MV-4-11 (cell line): Measurements from ENCODE around the gene NMRK2.

Experiments used
- DNase-seq: peaks from one replicate; lab custom pipeline; 2025; lab: John Stamatoyannopoulos, UW

The NMRK2 gene

DNA sequence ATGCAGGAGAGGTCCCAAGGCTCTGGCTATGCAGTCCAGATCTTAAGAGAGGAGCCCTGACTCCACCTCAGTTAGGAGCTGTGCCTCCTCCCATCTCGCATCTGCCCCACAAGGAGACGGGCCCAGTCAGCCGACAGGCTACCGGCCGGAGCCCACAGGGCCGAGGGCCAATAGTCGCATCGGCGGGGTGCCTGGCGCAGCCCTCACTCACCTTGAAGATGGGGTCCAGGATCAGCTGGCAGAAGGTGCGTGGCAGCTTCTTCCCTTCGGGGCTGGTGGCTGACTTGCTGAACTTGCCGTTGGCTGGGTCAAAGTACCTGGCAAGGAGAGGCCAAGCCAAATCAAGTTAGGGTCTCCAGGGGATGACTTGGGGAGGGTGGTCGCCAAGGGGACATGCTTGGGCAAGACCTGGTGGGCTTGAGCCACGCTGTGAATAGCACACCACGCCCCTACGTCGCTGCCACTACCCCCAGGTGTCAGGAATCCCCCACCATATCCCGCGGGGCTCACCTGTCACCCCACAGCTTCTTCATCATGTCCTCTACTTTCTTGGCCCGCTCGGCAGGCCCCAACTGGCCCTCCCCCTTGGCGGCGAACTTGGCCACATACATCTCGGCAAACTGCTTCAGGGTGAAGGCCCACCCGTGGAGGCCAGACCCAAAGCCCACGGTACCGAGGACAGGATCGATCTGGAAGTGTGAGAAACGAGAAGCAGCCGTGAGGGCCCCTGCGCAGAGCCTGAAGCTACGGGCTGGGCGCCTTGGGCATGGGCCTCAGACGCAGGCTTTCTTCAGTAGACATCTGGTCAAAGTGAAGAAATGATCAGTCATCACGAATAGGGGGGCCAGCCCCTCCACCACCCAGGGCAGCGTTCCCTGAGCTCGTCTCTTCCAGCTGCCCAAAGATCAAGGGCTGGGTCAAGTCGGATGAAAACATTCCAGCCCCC, 49.1 kb downstream of the NMRK2 start:
- DNase-seq: no peak

DNA sequence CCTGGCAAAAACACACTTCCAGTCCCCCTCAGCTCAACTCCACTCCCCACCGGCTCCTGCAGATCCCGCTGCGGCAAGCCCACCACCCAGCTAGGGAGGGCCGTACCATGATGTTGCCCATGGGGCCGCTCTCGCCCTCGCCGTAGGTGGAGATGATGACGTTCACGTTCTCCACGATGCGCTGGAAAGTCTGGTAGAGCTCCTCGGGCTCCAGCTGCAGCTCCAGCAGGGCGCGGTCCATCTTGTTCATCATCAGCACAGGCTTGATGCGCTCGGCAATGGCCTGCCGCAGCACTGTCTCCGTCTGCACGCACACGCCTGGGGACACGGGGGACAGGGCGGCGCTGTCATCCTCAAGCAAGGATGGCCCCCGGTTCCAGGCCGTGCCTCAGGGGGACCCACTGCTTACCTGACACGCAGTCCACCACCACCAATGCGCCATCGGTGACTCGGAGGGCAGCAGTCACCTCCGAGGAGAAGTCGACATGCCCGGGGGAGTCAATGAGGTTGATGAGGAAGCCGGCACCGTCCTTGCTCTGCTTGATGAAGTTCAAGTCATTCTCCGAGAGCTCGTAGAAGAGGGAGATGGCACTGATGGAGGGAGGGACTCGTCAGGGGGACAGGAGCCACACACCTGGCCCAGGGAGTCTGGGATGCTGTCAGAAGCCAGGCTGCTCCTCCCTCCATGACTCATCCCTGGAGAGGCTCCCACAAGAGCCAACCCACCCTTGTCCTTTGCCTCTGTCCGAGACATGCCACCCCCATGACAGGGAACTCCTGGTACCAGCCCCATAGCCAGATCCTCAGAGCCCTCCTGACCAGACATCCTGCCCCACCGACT, 50.1 kb downstream of the NMRK2 start:
- DNase-seq: no peak

DNA sequence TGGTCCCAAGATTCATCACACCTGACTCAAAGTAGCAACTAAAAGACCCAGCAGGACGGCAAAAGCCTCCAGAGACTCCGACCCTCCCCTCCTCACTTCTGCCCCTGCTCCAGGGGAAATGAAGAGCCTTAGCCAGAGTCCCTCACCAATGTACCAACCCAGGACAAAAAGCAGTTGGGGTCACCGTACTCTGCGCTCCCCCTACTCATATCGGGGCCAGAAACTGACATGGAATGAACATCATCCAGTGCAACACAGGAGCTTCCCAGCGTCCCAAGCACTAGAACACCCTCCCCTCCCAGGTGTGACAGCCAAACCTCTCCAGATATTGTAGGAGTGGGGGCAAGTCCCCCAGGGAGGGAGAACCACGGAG, 50.7 kb downstream of the NMRK2 start:
- DNase-seq: no peak

DNA sequence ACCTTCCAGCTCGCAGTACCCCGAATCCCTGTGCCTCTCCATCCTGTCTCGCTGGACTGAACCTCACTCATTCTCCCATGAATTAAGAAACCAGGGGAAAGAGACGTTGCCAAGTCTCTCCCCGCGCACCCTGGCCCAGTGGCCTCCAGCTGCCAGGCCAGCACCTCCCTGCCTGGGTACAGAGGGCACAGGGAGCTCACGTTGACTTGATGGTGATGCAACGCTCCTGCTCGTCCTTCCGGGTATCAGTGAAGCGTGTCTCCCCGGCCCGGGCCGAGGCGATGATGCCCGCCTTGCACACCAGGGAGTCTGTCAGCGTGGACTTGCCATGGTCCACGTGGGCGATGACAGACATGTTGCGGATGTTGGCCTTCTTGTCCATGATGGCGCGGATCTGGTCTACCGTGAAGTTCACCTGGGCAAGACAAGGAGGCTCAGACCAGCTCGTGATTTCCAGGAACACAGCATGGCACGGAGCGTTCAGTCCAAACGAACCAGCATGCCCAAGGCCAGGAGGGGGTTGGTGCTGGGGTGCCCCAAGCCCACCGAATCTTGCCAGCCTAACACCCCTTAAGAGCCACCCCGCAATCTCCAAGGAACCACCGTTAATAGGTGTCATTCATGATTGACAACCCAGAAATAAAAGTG, 51.2 kb downstream of the NMRK2 start:
- DNase-seq: peak; percentile 47

DNA sequence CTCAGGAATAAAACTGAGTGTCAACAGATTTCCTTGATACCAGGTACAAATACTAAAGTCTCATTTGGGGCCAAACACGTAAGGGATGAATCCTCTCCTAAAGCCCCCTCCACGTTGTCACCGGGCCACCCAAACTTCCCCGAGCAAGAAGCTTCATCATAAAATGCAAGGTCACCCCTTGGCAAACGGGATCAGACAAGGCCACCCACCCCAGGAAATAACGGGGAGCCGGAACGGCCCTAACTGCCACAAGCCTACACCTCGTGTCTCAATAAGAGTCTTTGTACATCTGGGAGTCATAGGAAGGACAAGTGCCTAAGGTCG, 51.7 kb downstream of the NMRK2 start:
- no peak for DNase-seq

DNA sequence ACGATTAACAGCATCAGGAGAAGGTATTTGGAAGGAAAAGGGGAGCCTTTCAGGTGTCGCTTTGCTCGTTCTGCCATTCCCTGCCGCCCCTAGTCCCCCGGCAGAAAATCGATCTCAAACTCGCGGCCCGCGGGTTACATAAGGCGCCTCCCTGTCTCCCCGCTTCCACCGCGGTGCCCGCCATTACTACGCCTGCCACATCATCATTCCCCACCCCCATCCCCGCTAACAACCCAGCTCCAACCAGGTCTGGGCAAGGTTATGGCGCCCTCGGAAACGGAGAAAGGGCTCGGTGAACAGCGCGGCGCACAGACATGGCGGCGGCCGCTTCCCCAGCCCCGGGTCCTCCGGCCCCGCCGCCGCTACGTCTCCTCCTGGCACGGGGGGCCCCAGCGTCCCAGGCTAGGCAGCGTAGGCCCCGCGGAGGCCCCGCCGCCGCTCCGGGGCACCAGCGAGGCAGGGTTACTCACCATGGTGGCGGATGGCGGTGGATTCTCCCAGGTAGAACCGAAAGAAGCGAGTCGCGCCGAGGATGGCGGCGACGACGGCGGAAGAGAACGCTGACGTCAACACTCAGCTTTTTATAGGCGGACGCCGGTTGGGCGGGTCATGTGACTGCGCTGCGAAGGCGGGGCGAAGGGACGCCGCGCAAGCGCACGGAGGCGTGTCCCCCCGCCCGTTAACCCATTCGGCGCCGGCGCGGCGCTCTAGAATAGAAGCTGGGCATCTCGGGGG, 52.2 kb downstream of the NMRK2 start, which contains the start of gene EEF2:
Gene EEF2, minus strand, starts transcription at position 556 of the 735 bp plus-strand sequence. Its CDS starts 83 bp downstream, at position 473.
- peak; percentile 85 for DNase-seq

DNA sequence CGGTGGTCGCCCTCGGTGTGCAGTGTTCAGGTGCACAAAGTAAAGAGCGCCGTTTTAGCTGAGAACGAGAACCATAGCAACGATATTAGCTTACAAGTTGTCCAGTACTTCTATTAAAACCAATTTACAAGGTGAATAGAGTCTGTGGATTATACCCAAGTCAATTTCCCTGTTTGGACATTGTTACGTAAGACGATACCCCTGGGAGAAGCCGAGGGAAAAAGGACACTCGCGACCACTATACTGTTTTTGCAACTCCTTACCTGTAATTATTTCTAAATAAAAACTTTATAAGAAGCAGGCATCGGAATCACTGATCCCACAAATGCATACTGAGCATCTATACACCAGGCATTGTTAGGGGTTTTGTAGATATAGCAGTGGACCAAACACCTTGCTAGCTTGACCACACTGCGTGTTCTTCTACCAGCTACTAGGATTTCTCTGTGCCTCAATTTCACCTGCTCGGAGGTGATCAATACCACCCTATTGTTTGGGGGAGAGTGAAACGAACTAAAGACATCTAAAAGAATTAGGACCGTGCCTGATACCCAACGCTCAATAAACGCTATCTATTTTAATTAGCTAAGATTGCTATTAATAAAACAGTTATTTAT, 52.9 kb downstream of the NMRK2 start:
- DNase-seq: no peak

DNA sequence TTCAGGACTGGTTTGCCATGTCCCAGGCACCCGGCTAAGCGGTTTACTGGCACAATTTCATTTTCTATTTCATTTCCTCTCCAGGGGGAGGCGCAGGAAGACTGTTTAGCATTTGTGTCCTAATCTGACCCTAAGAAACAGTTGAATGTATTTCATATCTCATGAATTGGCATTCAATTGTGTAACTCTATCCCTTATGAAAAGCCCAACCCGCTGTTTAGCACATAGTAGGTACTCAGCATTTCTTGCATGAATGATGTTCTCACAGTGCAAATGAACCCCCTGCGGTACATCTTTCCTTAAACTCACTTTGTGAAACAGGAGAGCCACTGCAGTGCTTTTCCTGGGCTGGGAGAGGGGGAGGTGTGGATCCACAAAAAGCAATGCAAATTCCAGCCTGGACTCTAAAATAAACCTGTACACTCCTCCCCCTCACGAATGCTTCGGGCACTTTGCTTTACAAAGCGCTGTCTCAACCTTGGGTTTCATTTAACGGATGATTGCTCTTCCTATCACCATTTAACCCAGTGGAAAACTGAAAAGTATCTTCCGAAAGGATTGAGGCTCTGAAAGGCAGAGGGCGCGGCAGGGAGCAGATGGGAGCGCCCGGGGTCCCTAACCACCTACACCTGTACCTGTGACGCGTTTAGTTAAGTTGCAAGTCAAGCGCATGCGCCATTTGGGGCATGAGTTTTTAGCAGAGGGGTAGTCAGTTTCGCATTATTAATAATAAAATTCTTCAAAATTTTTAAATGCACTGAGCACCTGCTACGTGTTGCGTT, 53.6 kb downstream of the NMRK2 start:
- DNase-seq: peak; percentile 91

DNA sequence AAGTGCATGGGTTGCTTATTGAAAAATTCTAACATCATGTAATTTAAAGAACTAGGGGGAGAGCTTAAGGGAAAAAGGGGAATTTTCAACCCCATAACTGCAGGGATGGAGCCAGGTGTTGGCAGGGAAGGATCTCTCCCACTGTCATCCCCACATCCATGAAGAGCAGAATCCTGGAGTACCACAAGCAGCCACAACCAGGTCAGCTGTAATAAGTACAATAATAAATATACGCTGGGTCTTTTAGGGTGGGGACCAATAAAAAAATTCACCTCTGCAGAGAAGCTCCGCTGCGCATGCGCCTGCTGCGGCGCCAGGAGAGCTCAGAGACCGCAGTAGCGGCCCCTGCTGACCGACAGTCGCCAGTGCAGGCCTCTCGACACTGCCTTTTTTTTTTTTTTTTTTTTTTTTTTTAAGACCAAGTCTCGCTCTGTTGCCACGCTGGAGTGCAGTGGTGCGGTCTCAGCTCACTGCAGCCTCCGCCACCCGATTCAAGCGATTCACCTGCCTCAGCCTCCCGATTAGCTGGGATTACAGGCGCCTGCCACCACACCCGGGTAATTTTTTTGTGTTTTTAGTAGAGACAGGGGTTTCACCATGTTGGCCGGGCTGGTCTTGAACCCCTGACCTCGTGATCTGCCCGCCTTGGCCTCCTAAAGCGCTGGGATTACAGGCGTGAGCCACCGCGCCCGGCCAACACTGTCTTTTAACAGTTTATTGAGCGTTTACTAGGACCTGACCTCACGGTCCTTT, 54.9 kb downstream of the NMRK2 start:
- DNase-seq: peak; percentile 90

DNA sequence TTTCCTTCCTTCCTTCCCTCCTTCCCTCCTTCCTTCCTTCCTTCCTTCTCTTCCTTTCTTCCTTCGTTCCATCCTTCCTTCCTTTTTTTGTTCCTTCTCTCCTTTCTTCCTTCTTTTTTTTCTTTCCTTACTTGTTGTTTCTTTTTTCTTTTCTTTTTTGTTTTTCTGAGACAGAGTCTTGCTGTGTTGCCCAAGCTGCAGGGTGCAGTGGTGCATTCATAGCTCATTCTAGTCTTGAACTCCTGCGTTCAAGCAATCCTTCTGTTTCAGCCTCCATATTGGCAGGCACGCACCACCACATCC, 57.9 kb downstream of the NMRK2 start:
- no peak for DNase-seq
